Measurements from ENCODE around the gene GALNT7. TPM values are rescaled to one million over a fixed set of nuclear protein-coding genes. Genes with fewer than 3 reads are reported as not detected.
"Not testable (repeated sequence)": the region's sequence is repeated elsewhere in the genome, so short reads cannot be mapped to it uniquely, and the experiment has no call there.

The GALNT7 gene
- total RNA-seq, 2 donors from 2014 or later = 17.3 to 19.4 TPM

DNA sequence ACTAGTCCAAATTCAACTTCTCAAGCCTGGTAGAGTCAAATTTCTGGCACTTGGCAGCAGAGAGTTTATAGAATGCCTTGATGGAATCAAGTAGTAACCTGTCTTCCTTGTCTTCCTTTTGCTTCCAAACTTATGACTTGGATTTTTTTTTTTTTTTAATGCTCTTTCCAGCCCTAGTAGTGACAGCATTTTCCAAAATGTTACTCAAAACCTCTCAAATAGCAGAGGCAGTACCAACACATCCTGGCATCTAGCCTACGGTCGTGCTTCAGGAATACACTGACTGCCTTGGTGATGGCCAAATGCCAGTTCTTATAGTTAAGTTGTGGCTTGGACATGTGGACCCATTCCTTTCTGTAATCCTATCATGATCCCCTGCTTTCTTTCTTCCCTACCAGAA lies 46.0 kb downstream of the GALNT7 start:
- H3K4me1 Mint-ChIP-seq (ENCODE audit: low read depth in 2 of 2) = peaks cover 6 to 8% of the 10 kb centered on the region in 2 donors
- no peak overlapping the region for H3K4me3 Mint-ChIP-seq
- no peaks in the 10 kb centered on the region for H3K36me3 Mint-ChIP-seq
- H3K9me3 Mint-ChIP-seq = no peaks in the 10 kb centered on the region
- no peaks in the 10 kb centered on the region for H3K27me3 Mint-ChIP-seq
- no peak overlapping the region for H3K27ac Mint-ChIP-seq
- ATAC-seq = no peak
- no peak for DNase-seq (ENCODE audit: low spot score)

DNA sequence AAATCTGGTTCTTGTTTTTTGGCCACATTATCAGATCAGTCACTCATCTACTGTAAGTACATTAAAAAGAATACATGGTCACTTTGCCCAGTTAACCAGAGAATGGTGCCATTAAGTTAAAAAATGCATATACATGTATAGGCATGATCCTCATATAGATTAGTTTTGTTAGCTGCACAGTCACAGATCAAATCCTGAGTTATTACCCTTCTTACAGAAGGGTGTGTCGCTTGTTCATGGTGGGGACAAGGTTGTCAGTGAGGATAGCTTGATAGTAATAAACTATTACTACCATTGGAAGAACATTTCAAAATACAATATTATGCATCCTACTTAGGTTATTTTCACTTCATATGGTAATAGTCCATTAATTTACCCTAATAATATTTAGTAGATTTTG lies 48.5 kb downstream of the GALNT7 start:
- ATAC-seq (no peak), DNase-seq (ENCODE audit: low spot score) (no peak)
- no peak overlapping the region for H3K27ac Mint-ChIP-seq
- no peak overlapping the region for H3K4me3 Mint-ChIP-seq
- peaks cover 12 to 13% of the 10 kb centered on the region in 2 donors for H3K4me1 Mint-ChIP-seq (ENCODE audit: low read depth in 2 of 2)
- no peaks in the 10 kb centered on the region for H3K9me3 Mint-ChIP-seq
- H3K27me3 Mint-ChIP-seq = no peaks in the 10 kb centered on the region
- H3K36me3 Mint-ChIP-seq = no peaks in the 10 kb centered on the region

DNA sequence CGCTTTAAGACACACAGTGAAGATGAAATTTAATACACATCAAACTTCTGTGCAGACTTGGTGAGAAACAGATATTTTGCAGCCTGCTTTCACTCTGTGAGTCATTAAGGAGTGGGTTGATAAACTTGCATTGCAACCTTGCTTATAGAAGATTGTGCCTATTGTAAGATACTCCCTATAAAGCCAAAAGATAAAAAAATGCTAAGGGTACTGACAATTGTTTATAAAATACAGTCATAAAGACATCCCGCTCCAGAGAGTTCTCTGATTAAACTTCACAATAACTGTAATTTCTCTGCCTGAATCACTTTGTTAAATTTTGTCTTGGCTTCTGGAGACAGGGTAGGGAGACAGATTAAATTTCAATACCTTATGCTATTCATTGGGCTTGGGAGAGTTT lies 49.1 kb downstream of the GALNT7 start:
- no peak for DNase-seq (ENCODE audit: low spot score)
- Mint-ChIP-seq H3K27ac (no peak overlapping the region), H3K4me3 (no peak overlapping the region), H3K4me1 (ENCODE audit: low read depth in 2 of 2) (peaks cover 12 to 13% of the 10 kb centered on the region in 2 donors), H3K9me3 (no peaks in the 10 kb centered on the region), H3K36me3 (no peaks in the 10 kb centered on the region), H3K27me3 (no peaks in the 10 kb centered on the region)
- no peak for ATAC-seq

DNA sequence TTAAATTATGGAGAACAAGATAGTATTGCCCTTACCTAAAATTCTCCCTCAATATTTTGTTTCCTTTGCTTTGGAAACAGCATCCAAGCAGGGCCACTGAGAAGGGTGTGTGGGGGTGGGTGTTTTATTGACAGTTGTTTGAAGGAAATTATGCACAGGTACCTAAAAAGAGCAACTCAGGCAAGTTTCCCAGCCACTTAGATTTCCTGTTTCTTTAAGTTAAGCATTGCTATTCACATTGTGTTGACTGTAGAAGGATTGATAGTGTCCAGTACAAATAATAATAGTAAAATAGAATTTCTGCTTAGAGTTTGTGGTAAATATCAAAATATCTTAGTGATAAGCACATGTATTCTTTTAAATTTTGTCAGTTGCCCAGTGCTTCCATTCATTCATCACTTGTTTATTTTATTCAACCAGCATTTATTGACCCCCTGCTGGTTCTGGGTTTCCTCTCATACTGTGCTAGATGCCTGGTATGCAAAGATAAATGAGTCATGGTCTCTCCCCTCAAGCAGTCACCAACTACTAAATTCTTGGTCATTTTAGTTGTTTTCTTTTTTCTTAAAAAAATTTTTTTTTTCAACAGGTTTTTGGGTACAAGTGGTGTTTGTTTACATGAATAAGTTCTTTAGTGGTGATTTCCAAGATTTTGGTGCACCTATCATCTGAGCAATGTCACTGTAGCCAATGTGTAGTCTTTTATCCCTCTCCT lies 50.0 kb downstream of the GALNT7 start:
- no peaks in the 10 kb centered on the region for H3K27me3 Mint-ChIP-seq
- H3K27ac Mint-ChIP-seq = no peak overlapping the region
- DNase-seq (ENCODE audit: low spot score) (no peak), ATAC-seq (no peak)
- H3K4me1 Mint-ChIP-seq (ENCODE audit: low read depth in 2 of 2) = peaks cover 12 to 13% of the 10 kb centered on the region in 2 donors
- no peaks in the 10 kb centered on the region for H3K9me3 Mint-ChIP-seq
- H3K36me3 Mint-ChIP-seq = no peaks in the 10 kb centered on the region
- H3K4me3 Mint-ChIP-seq = no peak overlapping the region

DNA sequence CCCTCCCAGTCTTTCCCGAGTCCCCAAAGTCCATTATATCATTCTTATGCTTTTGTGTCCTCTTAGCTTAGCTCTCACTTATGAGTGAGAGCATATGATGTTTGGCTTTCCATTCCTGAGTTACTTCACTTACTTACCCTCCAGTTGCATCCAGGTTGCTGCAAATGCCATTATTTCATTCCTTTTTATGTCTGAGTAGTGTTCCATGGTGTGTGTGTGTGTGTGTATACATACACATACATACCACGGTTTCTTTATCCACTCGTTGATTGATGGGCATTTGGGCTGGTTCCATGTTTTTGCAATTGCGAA lies 50.5 kb downstream of the GALNT7 start:
- H3K27ac Mint-ChIP-seq; H3K36me3 Mint-ChIP-seq; H3K4me3 Mint-ChIP-seq; H3K9me3 Mint-ChIP-seq; ATAC-seq; H3K27me3 Mint-ChIP-seq; DNase-seq (ENCODE audit: low spot score): not testable (repeated sequence)
- H3K4me1 Mint-ChIP-seq (ENCODE audit: low read depth in 2 of 2) = peaks cover 12 to 13% of the 10 kb centered on the region in 2 donors

DNA sequence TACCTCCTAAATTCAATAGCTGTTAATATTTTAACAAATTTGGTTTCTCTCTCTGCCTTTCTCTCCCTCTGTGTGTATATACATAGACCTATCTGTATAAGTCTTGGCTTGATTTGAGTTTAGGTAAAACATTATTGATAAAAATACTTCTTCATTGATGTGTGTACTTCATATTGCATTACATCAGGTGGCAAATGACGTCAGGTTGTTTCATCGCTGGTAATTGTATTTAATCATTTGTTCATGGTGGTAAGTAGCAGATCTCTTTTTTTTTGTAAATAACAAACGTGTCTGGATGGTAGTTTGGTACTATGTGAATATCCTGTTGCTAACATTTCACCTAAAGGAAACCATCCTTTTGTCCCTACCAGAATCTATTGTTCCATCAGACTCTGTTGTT lies 55.1 kb downstream of the GALNT7 start:
- Mint-ChIP-seq H3K4me3 (no peak overlapping the region), H3K4me1 (ENCODE audit: low read depth in 2 of 2) (peaks cover 13 to 19% of the 10 kb centered on the region in 2 donors), H3K36me3 (no peaks in the 10 kb centered on the region), H3K27ac (no peak overlapping the region), H3K27me3 (no peaks in the 10 kb centered on the region), H3K9me3 (no peaks in the 10 kb centered on the region)
- ATAC-seq (no peak), DNase-seq (ENCODE audit: low spot score) (no peak)

DNA sequence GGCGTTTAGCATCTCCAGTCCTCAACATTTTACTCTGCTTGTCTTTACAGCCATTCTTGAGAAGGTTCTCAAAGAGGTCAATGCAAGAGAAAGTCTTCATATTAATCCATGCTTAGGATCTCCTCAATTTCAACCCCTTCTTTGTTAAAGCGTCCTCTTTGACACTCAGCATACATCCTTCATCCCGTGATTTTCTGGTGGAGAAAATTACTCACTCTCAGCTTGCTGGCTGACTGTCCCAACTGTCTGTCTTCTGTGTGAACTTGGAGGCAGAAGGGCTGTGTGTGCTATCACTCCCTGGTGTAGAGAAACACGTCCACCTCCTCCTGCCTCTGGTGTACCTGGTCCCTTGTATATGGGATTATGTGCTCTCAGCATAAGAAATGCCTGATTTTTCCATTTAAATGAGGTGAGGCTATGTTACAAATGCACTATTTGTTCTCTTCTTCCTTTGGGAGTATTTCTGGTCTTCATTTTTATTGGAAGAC lies 57.8 kb downstream of the GALNT7 start:
- Mint-ChIP-seq H3K36me3 (no peaks in the 10 kb centered on the region), H3K27ac (no peak overlapping the region), H3K4me3 (no peak overlapping the region), H3K9me3 (no peaks in the 10 kb centered on the region), H3K27me3 (no peaks in the 10 kb centered on the region), H3K4me1 (ENCODE audit: low read depth in 2 of 2) (peaks cover 8 to 12% of the 10 kb centered on the region in 2 donors)
- no peak for DNase-seq (ENCODE audit: low spot score)
- ATAC-seq = no peak

DNA sequence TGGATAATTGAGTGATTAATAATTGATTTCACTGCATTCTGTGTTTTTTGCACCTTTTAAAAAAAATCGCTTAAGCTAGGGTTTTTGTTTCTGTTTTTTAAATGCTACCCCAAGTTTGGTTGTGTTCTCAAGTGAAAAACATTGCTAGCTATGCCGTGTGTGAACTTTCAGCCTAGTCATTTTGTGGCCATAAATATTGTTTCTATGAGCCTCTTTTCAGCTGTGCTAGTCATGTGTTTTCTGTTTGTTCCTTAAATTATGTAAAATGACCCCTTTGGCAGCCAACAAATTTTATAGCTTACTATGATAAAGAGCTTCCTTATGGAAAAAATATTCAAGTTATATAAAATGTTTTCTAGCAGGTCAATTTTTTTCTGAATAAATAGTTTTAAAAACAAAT lies 59.1 kb downstream of the GALNT7 start:
- Mint-ChIP-seq H3K36me3 (no peaks in the 10 kb centered on the region), H3K4me3 (no peak overlapping the region)
- ATAC-seq = no peak

DNA sequence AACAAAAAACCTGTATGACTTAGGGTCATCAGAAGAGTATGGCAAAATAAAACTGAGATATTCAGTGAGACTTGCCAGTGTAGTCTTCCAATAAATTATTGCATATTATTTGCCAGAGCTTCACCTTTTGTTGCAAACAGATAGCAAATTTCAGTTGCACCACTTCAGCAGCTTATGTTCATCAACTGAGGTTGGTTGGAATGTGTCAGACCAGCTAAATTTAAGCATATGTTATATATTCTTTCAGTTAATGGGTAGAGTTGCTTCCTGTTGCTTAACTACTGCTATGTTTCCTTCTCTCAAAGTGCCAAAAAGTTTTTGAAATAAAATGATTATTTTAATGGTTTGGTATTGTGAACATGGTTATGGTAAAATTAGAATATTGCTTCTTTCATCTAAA lies 61.5 kb downstream of the GALNT7 start:
- Mint-ChIP-seq H3K9me3 (no peaks in the 10 kb centered on the region), H3K4me1 (ENCODE audit: low read depth in 2 of 2) (peaks cover 9 to 13% of the 10 kb centered on the region in 2 donors), H3K4me3 (no peak overlapping the region), H3K27ac (no peak overlapping the region), H3K36me3 (no peaks in the 10 kb centered on the region), H3K27me3 (no peaks in the 10 kb centered on the region)
- ATAC-seq (no peak), DNase-seq (ENCODE audit: low spot score) (no peak)

More for the DNA sequence above, 59.1 kb downstream of the GALNT7 start:
- Mint-ChIP-seq H3K4me1 (ENCODE audit: low read depth in 2 of 2) (peaks cover 12 to 13% of the 10 kb centered on the region in 2 donors), H3K27me3 (no peaks in the 10 kb centered on the region), H3K27ac (no peak overlapping the region), H3K9me3 (no peaks in the 10 kb centered on the region)
- no peak for DNase-seq (ENCODE audit: low spot score)

DNA sequence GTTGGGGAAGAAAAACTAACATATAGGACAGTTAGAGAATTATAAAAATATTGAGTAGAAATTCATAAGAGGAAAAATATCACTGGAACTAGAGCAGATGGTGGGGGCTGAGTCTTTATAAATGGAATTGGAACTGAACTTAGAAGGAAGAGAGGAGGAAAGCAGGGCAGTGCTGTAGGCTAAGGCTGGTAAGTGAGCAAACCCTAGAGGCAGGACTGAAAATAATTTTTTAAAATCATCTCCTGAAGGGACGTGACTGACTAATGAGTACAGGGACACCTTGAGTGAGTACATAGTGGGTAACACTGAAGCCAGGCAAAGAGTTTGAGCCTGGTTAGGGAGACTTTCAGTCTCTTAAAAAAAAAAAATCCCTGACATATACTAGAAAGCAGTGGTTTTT lies 63.3 kb downstream of the GALNT7 start:
- H3K27me3 Mint-ChIP-seq = no peaks in the 10 kb centered on the region
- no peak overlapping the region for H3K4me3 Mint-ChIP-seq
- no peaks in the 10 kb centered on the region for H3K9me3 Mint-ChIP-seq
- DNase-seq (ENCODE audit: low spot score) (no peak), ATAC-seq (no peak)
- H3K4me1 Mint-ChIP-seq (ENCODE audit: low read depth in 2 of 2) = peaks cover 5 to 13% of the 10 kb centered on the region in 2 donors
- H3K27ac Mint-ChIP-seq = peak overlapping the region in 1 of 2 donors; percentile 29
- no peaks in the 10 kb centered on the region for H3K36me3 Mint-ChIP-seq

DNA sequence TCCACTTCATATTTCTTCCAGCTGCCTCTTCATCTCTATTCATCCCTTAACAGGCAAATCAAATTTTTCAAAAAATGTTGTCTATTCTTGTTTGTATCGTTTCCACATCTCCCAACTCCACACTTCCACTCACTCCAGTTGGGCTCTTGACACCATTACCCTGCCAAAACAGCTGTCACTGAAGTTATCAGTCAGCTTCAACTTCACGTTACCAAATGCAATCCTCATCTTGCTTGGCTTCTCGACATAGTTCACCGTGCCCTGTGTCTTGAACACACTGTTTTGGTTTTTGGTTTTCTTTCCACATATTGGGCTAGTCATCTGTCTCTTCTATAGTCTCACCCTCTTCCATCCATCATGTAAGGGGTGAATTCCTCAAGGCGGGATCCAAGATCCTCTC lies 65.2 kb downstream of the GALNT7 start:
- no peaks in the 10 kb centered on the region for H3K36me3 Mint-ChIP-seq
- ATAC-seq = no peak
- DNase-seq (ENCODE audit: low spot score) = no peak
- no peaks in the 10 kb centered on the region for H3K9me3 Mint-ChIP-seq
- no peaks in the 10 kb centered on the region for H3K27me3 Mint-ChIP-seq
- H3K4me1 Mint-ChIP-seq (ENCODE audit: low read depth in 2 of 2) = peaks cover 5 to 13% of the 10 kb centered on the region in 2 donors
- no peak overlapping the region for H3K4me3 Mint-ChIP-seq
- H3K27ac Mint-ChIP-seq = no peak overlapping the region

DNA sequence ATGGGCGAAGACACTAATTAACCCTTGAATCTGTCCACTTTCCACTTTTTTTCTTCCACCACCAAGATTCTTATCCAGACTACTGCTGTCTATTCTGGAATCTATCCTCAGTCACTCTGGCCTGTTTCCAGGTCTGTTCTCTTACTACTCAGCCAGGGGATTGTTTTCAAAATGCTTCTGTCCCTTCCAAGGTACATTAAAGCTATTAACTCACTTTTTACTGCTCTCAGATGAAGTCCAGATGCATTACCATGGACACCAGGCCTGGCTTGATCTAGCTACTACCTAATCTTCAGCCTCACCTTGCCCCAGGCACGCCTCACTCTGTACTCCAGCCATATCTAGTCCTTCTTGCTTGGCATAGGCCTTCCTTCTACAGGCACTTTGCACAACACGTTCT lies 66.4 kb downstream of the GALNT7 start:
- no peaks in the 10 kb centered on the region for H3K27me3 Mint-ChIP-seq
- H3K36me3 Mint-ChIP-seq = no peaks in the 10 kb centered on the region
- ATAC-seq (no peak), DNase-seq (ENCODE audit: low spot score) (no peak)
- H3K9me3 Mint-ChIP-seq = no peaks in the 10 kb centered on the region
- H3K4me1 Mint-ChIP-seq (ENCODE audit: low read depth in 2 of 2) = peaks cover 0 to 8% of the 10 kb centered on the region in 2 donors
- no peak overlapping the region for H3K27ac Mint-ChIP-seq
- H3K4me3 Mint-ChIP-seq = no peak overlapping the region

DNA sequence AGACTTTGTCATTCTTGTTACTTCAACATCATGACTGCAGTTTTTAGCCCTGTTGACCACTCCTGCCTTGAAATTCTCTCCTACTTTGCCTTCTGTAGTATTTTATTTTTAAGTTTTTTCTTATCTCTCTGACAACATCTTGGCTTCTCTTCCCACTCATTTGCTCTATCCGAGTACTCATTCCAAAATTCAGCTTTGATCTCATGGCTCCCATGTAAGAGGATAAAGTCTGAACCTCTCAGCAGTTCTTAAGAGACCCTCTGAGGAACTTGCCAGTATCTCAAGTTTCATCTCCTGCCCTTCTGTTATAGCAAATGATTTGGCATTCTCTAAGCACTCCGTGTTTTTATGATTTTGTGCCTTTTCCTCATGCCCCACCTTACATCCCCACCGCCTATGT lies 67.7 kb downstream of the GALNT7 start:
- ATAC-seq (no peak), DNase-seq (ENCODE audit: low spot score) (no peak)
- Mint-ChIP-seq H3K36me3 (no peaks in the 10 kb centered on the region), H3K4me1 (ENCODE audit: low read depth in 2 of 2) (peaks cover 0 to 6% of the 10 kb centered on the region in 2 donors), H3K27ac (no peak overlapping the region), H3K4me3 (no peak overlapping the region), H3K27me3 (no peaks in the 10 kb centered on the region), H3K9me3 (no peaks in the 10 kb centered on the region)

DNA sequence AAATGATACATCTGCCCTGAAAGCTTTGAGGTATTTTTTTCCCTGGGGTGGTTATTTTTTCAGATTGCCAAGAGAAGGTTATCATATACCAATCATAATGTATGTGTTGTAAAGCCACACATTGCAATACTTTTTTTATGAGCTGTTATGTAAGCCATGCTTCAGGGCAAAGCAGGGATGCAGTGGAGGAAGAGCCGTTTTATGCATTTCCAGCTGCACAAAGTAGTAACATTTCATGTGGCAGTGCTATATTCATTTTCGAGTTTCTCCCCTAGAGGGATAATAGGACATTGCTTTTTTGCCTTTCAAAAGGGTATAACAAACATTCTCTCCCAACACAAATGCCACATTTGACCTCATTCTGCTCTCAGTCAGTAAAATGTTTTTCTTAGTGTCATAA lies 68.5 kb downstream of the GALNT7 start:
- Mint-ChIP-seq H3K4me1 (ENCODE audit: low read depth in 2 of 2) (no peaks in the 10 kb centered on the region), H3K27ac (no peak overlapping the region), H3K9me3 (no peaks in the 10 kb centered on the region), H3K36me3 (no peaks in the 10 kb centered on the region), H3K4me3 (no peak overlapping the region), H3K27me3 (no peaks in the 10 kb centered on the region)
- ATAC-seq (no peak), DNase-seq (ENCODE audit: low spot score) (no peak)

DNA sequence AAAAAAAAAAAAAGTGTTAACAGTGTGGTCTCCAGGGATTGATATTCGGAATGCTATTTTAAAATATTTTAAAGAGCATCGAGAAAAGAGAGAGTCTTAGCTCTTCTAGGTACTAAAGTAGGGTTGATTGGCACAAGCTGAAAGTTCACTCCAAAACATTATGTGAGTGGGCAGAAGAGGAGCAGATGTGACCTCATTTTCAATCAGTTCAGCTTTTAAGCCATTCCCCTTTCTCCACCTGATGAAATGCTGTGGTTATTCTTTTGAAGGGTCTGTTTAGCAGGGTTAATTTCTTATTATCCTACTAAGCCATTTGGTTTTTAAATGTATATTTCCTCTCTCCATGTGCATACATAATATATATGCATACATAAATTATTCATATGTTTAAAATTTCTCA lies 69.2 kb downstream of the GALNT7 start:
- H3K36me3 Mint-ChIP-seq = no peaks in the 10 kb centered on the region
- DNase-seq (ENCODE audit: low spot score) = no peak
- no peak overlapping the region for H3K27ac Mint-ChIP-seq
- no peak overlapping the region for H3K4me3 Mint-ChIP-seq
- no peaks in the 10 kb centered on the region for H3K9me3 Mint-ChIP-seq
- no peaks in the 10 kb centered on the region for H3K4me1 Mint-ChIP-seq (ENCODE audit: low read depth in 2 of 2)
- no peak for ATAC-seq
- no peaks in the 10 kb centered on the region for H3K27me3 Mint-ChIP-seq
